CD4-positive, alpha-beta T cell (primary cell): ENCODE results near the gene WDR59. TPM values are rescaled to one million over a fixed set of nuclear protein-coding genes. Genes with fewer than 3 reads are reported as not detected.

Experiments
- ATAC-seq: fragments of 200-7000 bp; cut with Tn5 transposase; one replicate; pipeline ENCODE4 v1.10.0; 2022; ENCODE audit warnings: mild to moderate bottlenecking; ENCODE audit not compliant: poor library complexity
- CTCF ChIA-PET: fragments of 350-600 bp; sonication (Branson Sonifier 250); formaldehyde crosslinking; loops from one replicate; lab custom pipeline; 2021; ENCODE audit warnings: antibody characterized with exemption, inconsistent platforms; lab: Charles Lee
- POLR2A ChIA-PET: fragments of 350-600 bp; sonication (Branson Sonifier 250); formaldehyde crosslinking; loops from one replicate; lab custom pipeline; 2021; ENCODE audit warnings: antibody characterized with exemption, inconsistent platforms; lab: Charles Lee
- DNase-seq, 14 experiments: peaks; one replicate each; pipeline ENCODE4 v3.0.0-alpha.2; 2013 to 2020; ENCODE audit warnings: mixed read lengths in 2 of 14
- H3K27ac ChIP-seq, 2 donors: one replicate each; pipeline versions ENCODE4 v1.5.1 to v1.7.0; 2013; ENCODE audit warnings: low read length in 2 of 2, low read depth in 1 of 2, mild to moderate bottlenecking in 1 of 2
- H3K27me3 ChIP-seq, 2 experiments: 1 replicate in 1 of 2; 2 replicates in 1 of 2; pipeline versions ENCODE4 v1.6.1 to v1.7.0; 2013; ENCODE audit warnings: low read length in 2 of 2, control low read depth in 1 of 2, mild to moderate bottlenecking in 1 of 2, moderate library complexity in 1 of 2; ENCODE audit not compliant: insufficient read depth in 2 of 2, control insufficient read depth in 1 of 2
- H3K36me3 ChIP-seq: one replicate; pipeline ENCODE4 v1.6.1; 2013; ENCODE audit warnings: low read length, control low read depth; ENCODE audit not compliant: insufficient read depth
- H3K4me1 ChIP-seq: one replicate; pipeline ENCODE4 v1.6.1; 2013; ENCODE audit warnings: low read length, control low read depth; ENCODE audit not compliant: insufficient read depth
- H3K4me3 ChIP-seq: one replicate; pipeline ENCODE4 v1.5.1; 2013; ENCODE audit warnings: mild to moderate bottlenecking, low read length, moderate library complexity
- H3K9me3 ChIP-seq, 2 experiments: 1 replicate in 1 of 2; 2 replicates in 1 of 2; pipeline versions ENCODE4 v1.6.1 to v1.7.0; 2013; ENCODE audit warnings: low read length in 2 of 2, mild to moderate bottlenecking in 2 of 2, control low read depth in 1 of 2, moderate library complexity in 1 of 2; ENCODE audit not compliant: control insufficient read depth in 1 of 2, insufficient read depth in 1 of 2
- H3K27ac Mint-ChIP-seq: one replicate; pipeline ENCODE4 v1.8.0; 2020; ENCODE audit warnings: mixed read lengths
- H3K27me3 Mint-ChIP-seq: one replicate; pipeline ENCODE4 v1.8.0; 2021; ENCODE audit warnings: mixed read lengths
- H3K36me3 Mint-ChIP-seq: one replicate; pipeline ENCODE4 v1.8.0; 2021; ENCODE audit warnings: low read depth, mixed read lengths
- H3K4me1 Mint-ChIP-seq: one replicate; pipeline ENCODE4 v1.8.0; 2021; ENCODE audit warnings: low read depth, mixed read lengths
- H3K4me3 Mint-ChIP-seq: one replicate; pipeline ENCODE4 v1.8.0; 2020; ENCODE audit warnings: mild to moderate bottlenecking, mixed read lengths
- H3K9me3 Mint-ChIP-seq: one replicate; pipeline ENCODE4 v1.8.0; 2020; ENCODE audit warnings: mixed read lengths
- intact Hi-C, 2 experiments: fragments of 100-400 bp; cut with DNase I in 1 of 2; cut with micrococcal nuclease in 1 of 2; formaldehyde crosslinking; loops; one replicate each; pipeline versions ENCODE4 v1.15.1 to v1.9.0; 2023 to 2025; cut with DNase I, micrococcal nuclease
- total RNA-seq, 174 experiments: library from RNA in 2 of 174; stranded (reverse) in 2 of 174; gene quantifications; one replicate each; pipeline ENCODE4 v1.2.3 and lab custom pipeline; 2021 to 2026
- TF ChIP-seq, protein P1 (sequence below): fragments of 200-600 bp; IDR thresholded peaks from one replicate; pipeline ENCODE4 v1.8.0; 2022; ENCODE audit warnings: antibody characterized with exemption, mild to moderate bottlenecking

The WDR59 gene
- total RNA-seq, 2 experiments from 2014 or later: 60.2 to 67.2 TPM

DNA sequence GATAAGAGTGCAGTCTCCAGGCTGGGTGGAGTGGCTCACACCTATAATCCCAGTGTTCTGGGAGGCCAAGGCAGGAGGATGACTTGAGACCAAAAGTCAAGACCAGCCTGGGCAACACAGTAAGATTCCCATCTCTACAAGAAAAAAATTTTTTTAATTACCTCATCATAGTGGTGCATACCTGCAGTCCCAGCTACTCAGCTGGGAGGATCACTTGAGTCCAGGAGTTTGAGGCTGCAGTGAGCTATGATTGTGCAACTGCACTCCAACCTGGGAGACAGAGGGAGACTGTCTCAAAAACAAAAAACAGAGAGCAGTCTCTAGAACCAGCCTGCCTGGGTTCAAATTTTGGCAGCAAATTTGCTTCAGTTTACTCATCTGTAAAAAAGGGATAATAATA is 45.2 kb downstream of the WDR59 start:
- H3K27me3 Mint-ChIP-seq: no peaks in the 10 kb centered on the region
- no peak for ATAC-seq
- H3K4me1 ChIP-seq: no peaks in the 10 kb centered on the region
- DNase-seq: no peak
- H3K9me3 ChIP-seq: no peaks in the 10 kb centered on the region
- peaks cover 82% of the 10 kb centered on the region for H3K36me3 Mint-ChIP-seq
- TF ChIP-seq, protein P1, sequence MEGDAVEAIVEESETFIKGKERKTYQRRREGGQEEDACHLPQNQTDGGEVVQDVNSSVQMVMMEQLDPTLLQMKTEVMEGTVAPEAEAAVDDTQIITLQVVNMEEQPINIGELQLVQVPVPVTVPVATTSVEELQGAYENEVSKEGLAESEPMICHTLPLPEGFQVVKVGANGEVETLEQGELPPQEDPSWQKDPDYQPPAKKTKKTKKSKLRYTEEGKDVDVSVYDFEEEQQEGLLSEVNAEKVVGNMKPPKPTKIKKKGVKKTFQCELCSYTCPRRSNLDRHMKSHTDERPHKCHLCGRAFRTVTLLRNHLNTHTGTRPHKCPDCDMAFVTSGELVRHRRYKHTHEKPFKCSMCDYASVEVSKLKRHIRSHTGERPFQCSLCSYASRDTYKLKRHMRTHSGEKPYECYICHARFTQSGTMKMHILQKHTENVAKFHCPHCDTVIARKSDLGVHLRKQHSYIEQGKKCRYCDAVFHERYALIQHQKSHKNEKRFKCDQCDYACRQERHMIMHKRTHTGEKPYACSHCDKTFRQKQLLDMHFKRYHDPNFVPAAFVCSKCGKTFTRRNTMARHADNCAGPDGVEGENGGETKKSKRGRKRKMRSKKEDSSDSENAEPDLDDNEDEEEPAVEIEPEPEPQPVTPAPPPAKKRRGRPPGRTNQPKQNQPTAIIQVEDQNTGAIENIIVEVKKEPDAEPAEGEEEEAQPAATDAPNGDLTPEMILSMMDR: no peak
- ChIA-PET POLR2A (no interaction called here), CTCF (no interaction called here)
- no peak overlapping the region for H3K4me3 ChIP-seq
- H3K27me3 ChIP-seq: no peaks in the 10 kb centered on the region
- intact Hi-C loops: no loop called here
- H3K27ac Mint-ChIP-seq: no peak overlapping the region
- H3K36me3 ChIP-seq: peaks cover 70% of the 10 kb centered on the region
- H3K4me1 Mint-ChIP-seq: no peaks in the 10 kb centered on the region
- no peak overlapping the region for H3K4me3 Mint-ChIP-seq
- no peaks in the 10 kb centered on the region for H3K9me3 Mint-ChIP-seq
- no peak overlapping the region for H3K27ac ChIP-seq

DNA sequence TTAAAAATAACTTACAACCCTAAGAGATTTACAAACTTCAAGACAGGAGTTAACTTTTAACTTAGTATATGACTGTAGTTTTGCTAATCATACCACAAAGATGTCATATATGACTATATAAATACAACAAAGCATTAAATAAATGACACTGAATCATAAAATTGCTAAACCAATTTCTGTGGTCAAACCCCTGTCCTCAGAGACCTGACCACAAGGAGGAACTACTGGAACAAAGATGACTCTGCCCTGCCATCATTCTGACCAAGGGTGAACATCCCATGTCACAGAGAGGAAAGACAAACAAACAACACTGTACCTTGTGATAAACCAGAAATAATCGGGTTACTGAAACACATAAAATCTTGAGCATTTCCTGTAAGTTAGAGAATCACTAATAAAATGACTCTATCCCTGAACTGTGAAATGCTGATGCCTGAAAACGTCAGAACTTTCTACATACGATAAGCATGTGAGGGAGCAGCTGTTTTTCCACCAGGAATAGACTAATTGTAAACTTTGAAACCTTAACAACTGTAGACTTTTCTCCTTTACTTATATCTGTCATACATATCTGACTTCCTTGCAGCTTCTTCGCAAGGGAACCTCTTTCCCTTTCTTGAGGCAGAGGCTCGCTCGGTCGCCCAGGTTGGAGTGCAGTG is 47.9 kb downstream of the WDR59 start:
- Histone ChIP-seq H3K4me1 (no peaks in the 10 kb centered on the region), H3K36me3 (peaks cover 56% of the 10 kb centered on the region), H3K9me3 (no peaks in the 10 kb centered on the region), H3K27ac (no peak overlapping the region), H3K4me3 (no peak overlapping the region), H3K27me3 (no peaks in the 10 kb centered on the region)
- TF ChIP-seq, protein P1: no peak
- Mint-ChIP-seq H3K27ac (no peak overlapping the region), H3K27me3 (no peaks in the 10 kb centered on the region), H3K4me3 (no peak overlapping the region), H3K36me3 (peaks cover 83% of the 10 kb centered on the region), H3K9me3 (no peaks in the 10 kb centered on the region), H3K4me1 (no peaks in the 10 kb centered on the region)
- ATAC-seq (no peak), DNase-seq (peak in 3 of 14 experiments; percentile 19 to 46 (median 19))
- ChIA-PET CTCF (no interaction called here), POLR2A (no interaction called here)
- intact Hi-C loops: no loop called here

DNA sequence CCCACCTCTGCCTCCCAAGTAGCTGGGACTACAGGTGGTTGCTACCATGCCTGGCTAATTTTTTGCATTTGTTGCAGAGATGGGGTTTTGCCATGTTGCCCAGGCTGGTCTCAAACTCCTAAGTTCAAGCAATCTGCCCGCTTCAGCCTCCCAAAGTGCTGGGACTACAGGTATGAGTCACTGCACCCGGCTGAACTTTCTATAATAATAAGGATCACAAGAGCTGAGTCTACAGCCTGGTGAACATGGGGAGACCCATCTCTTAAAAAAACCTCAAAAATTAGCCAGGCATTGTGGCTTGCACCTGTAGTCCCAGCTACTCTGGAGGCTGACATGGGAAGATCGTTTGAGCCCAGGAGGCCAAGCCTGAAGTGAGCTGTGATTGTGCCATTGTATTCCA is 53.5 kb downstream of the WDR59 start:
- no peak overlapping the region for H3K4me3 ChIP-seq
- intact Hi-C loops: no loop called here
- DNase-seq (no peak), ATAC-seq (no peak)
- H3K27ac Mint-ChIP-seq: no peak overlapping the region
- H3K4me3 Mint-ChIP-seq: no peak overlapping the region
- no peaks in the 10 kb centered on the region for H3K4me1 ChIP-seq
- ChIA-PET POLR2A (no interaction called here), CTCF (interaction anchor here (1.4 kb wide), 1 partner anchor 180 kb away, joined by 3 read pairs; no protein-coding TSS in a partner anchor)
- H3K4me1 Mint-ChIP-seq: no peaks in the 10 kb centered on the region
- peaks cover 76% of the 10 kb centered on the region for H3K36me3 Mint-ChIP-seq
- no peak overlapping the region for H3K27ac ChIP-seq
- no peaks in the 10 kb centered on the region for H3K27me3 Mint-ChIP-seq
- no peaks in the 10 kb centered on the region for H3K27me3 ChIP-seq
- TF ChIP-seq, protein P1: no peak
- H3K36me3 ChIP-seq: peaks cover 40% of the 10 kb centered on the region
- H3K9me3 ChIP-seq: no peaks in the 10 kb centered on the region
- H3K9me3 Mint-ChIP-seq: no peaks in the 10 kb centered on the region
